HG02642 (cell line): ENCODE measurements around the gene THOC5.
"Not testable (repeated sequence)": the region's sequence is repeated elsewhere in the genome, so short reads cannot be mapped to it uniquely, and the experiment has no call there.

ENCODE experiments used
- ATAC-seq: cut with Tn5 transposase; IDR thresholded peaks from one replicate; pipeline ENCODE4 v1.9.1; 2021; ENCODE audit warnings: mild to moderate bottlenecking; ENCODE audit not compliant: unreplicated experiment, poor library complexity

Gene THOC5

GRCh38 chr22:29511126-29511862 is 42.3 kb downstream of the THOC5 start:
- no peak for ATAC-seq

- no peak for ATAC-seq
Measured at GRCh38 chr22:29510542-29510941, 43.0 kb downstream of the THOC5 start.

DNA sequence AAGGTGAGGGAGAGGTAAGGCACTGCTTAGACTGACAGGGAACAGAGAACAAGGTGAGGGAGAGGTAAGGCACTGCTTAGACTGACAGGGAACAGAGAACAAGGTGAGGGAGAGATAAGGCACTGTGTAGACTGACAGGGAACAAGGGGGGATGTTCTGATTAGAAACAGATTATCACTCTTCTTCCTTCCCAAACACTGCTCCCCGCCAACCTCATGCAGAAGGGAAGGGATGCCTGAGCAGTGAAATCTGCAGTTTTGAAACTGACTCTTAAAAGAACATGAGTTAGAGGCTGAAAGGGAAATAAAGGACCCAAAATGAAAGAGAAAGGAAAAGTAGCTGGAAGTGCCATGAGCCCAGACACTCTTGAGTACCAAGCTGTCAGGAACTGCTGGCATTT is 43.7 kb downstream of the THOC5 start:
- no peak for ATAC-seq

- ATAC-seq = no peak
Measured at GRCh38 chr22:29509298-29509697, 44.3 kb downstream of the THOC5 start.

- ATAC-seq = no peak
Measured at GRCh38 chr22:29503811-29504372, 49.7 kb downstream of the THOC5 start.

DNA sequence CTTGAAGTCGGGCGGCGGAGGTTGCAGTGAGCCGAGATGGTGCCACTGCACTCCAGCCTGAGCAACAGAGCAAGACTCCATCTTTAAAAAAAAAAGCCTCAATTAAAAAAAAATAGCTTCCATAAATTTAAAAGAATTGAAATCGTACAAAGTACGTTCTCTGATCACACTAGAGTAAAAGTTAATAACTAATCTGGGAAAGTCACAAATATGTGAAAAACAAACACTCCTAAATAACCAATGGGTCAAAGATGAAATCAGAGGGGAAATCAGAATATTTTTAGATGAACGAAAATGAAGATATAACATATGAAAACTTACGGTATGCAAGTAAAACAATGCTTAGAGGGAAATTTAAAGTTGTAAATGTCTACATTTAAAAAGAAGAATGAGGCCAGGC is 53.7 kb downstream of the THOC5 start:
- no peak for ATAC-seq

- no peak for ATAC-seq
Measured at GRCh38 chr22:29493636-29494035, 59.9 kb downstream of the THOC5 start.

DNA sequence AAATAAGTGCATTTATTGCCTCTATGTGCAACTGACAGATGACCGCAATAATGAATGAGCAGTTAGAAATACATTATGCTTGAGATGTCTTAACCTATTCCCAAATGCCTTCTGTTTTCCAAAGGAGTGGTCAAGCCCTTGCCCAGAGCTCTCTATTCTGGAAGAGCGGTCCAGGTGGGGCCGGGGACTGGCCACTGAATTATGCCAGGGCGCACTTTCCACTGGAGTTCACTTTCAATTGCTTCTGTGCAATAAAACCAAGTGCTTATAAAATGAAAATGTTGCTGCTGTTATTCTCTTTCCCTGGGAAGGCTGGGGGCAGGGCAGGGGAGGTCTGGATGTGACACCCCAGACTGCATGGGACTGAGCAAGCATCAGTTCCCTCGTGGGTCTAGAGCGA is 62.5 kb downstream of the THOC5 start:
- ATAC-seq = no peak

DNA sequence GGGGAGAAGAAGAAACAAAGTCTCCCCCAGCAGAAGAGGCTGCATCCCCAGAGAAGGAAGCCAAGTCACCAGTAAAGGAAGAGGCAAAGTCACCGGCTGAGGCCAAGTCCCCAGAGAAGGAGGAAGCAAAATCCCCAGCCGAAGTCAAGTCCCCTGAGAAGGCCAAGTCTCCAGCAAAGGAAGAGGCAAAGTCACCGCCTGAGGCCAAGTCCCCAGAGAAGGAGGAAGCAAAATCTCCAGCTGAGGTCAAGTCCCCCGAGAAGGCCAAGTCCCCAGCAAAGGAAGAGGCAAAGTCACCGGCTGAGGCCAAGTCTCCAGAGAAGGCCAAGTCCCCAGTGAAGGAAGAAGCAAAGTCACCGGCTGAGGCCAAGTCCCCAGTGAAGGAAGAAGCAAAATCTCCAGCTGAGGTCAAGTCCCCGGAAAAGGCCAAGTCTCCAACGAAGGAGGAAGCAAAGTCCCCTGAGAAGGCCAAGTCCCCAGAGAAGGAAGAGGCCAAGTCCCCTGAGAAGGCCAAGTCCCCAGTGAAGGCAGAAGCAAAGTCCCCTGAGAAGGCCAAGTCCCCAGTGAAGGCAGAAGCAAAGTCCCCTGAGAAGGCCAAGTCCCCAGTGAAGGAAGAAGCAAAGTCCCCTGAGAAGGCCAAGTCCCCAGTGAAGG is 64.3 kb downstream of the THOC5 start:
- ATAC-seq = not testable (repeated sequence)

DNA sequence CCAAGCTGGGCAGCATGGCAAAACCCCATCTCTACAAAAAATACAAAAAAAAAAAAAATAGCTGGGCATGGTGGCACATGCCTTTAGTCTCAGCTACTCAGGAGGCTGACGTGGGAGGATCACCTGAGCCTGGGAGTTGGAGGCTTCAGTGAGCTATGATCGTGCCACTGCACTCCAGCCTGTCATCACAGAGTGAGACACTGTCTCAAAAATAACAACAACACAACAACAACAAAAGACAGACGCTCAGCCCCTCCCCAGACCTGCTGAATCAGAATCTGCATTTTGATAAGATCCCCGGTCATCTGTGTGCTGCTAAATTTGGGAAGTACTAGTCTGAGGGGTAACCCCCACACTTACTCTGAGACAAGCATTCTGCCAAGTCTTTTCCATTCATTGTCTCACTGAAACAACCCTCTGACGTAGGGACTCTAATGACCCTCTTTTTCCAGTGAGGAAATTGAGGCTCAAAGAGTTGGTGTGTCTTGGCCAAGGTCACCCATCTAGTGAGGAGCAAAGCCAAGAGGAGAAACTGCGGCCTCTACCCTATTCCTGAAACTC is 66.1 kb downstream of the THOC5 start:
- no peak for ATAC-seq

GRCh38 chr22:29485448-29485847 is 68.1 kb downstream of the THOC5 start:
- no peak for ATAC-seq

DNA sequence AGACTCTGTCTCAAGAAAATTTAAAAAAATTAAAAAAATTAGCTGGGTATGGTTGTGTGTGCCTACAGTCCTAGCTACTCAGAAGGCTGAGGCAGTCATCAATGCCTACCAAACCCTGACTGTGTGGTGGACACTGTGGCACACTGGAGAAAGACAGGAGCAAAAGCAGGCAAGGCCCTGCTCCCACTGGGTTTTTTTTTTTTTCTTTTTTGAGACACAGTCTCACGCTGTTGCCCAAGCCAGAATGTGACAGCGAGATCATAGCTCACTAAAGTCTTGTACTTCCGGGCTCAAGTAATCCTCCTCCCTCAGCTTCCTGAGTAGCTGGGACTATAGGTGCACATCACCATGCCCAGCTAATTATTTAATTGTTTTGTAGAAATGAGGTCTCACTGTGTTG is 68.9 kb downstream of the THOC5 start:
- no peak for ATAC-seq

DNA sequence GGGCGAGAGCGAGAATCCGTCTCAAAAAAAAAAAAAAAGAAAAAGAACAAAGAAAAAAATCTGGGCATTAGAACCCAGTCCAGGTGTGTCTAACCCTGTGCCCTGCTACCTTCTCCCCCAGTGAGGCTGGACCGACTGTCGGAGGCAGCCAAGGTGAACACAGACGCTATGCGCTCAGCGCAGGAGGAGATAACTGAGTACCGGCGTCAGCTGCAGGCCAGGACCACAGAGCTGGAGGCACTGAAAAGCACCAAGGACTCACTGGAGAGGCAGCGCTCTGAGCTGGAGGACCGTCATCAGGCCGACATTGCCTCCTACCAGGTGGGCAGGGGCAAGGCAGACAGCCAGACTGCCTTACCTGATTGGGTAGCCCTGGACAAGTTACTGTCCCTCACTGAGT is 70.3 kb downstream of the THOC5 start:
- ATAC-seq = no peak

GRCh38 chr22:29482726-29483125 is 70.8 kb downstream of the THOC5 start:
- ATAC-seq = no peak

- no peak for ATAC-seq
Measured at GRCh38 chr22:29482253-29482652, 71.3 kb downstream of the THOC5 start.

DNA sequence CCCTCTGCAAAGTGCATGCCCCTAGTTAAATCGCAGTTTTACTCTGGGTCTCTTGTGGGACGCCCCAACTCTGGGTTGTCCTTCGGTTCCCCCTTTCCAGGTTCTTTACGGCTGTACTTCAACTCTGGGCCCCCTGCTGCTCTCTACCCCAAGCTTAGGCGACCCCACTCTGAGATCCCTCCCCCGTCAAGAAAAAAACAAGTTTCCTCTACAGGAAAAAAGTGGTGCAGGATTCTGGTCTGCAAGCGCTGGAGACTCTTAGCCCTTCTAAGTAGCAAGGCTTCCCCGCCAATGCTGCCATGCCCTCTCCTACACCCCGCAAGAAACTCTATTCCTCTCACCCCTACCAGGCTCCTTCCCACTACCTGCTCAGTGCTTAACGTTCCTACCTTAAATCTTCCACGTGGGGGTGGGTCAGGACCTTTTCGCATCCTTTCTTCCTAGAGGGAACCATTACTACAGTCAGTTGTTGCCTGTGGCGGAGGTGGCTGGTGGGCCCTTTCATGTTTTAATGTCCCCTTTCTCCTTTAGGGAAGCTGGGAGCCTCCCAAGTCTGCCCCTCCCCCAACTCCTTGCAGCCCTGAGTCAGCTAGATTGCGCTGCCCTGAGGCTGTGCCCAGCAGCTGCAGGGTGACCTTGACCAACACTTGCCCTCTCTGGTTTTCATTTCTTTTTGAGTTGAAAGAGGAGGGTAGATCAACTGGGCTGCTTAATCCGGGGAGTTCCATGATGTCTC is 72.1 kb downstream of the THOC5 start:
- no peak for ATAC-seq

DNA sequence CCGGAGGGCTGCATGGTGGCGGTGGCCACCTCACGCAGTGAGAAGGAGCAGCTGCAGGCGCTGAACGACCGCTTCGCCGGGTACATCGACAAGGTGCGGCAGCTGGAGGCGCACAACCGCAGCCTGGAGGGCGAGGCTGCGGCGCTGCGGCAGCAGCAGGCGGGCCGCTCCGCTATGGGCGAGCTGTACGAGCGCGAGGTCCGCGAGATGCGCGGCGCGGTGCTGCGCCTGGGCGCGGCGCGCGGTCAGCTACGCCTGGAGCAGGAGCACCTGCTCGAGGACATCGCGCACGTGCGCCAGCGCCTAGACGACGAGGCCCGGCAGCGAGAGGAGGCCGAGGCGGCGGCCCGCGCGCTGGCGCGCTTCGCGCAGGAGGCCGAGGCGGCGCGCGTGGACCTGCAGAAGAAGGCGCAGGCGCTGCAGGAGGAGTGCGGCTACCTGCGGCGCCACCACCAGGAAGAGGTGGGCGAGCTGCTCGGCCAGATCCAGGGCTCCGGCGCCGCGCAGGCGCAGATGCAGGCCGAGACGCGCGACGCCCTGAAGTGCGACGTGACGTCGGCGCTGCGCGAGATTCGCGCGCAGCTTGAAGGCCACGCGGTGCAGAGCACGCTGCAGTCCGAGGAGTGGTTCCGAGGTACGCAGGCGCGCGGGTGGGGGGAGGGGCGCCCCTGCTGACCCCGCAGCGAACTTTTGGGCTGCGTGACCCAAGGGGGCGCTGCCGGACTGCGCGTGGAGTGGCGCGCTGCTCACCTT is 72.9 kb downstream of the THOC5 start:
- no peak for ATAC-seq

GRCh38 chr22:29480262-29480511 is 73.4 kb downstream of the THOC5 start:
- ATAC-seq = no peak

GRCh38 chr22:29479417-29480261 is 73.9 kb downstream of the THOC5 start, which contains the start of gene NEFH:
NEFH (plus strand) TSS chr22:29480218; CDS start chr22:29480263, 45 bp downstream.
- ATAC-seq = no peak
